Left forelimb (tissue), 1 donor: ENCODE results near the gene TMEM175.

Experiments used
- DNase-seq: peaks from one replicate; pipeline ENCODE4 v3.0.0-alpha.2; 2018; ENCODE audit warnings: low spot score

Gene TMEM175

DNA sequence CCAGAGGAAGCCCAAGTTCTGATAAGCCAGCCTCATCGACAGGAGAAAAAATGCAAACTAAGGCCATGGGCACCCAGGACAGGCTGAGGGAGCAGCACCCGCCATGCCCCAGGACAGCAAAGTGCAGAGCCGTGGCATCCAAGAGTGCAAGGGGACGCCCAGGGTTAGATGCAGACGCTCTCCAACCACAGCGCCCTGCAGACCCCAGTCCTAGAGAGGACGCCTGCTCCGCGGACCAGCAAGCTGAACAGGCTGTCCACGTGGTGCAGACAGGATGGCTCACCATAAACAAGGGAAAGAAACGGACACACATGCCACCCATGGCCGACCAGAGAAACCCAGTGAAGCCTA is 32.7 kb upstream of the TMEM175 start:
- no peak for DNase-seq

DNA sequence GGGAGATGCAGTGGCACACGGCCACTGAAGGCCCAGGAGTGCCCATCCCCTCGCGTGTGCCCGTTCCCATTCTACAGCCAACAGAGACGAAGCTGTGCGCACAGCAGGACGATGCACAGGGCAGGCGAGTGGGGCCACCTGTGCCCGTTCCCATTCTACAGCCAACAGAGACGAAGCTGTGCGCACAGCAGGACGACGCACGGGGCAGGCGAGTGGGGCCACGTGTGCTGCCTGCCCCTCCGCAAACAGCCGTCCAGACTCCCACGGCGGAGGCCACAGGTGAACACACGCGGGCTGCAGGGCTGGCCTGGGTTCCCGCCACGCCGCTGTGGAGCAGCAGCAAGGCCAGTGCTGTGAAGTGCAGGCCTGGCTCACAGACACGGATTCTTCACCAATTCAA is 32.2 kb upstream of the TMEM175 start:
- no peak for DNase-seq

- no peak for DNase-seq
These were observed 31.5 kb upstream of the TMEM175 start for GRCh38 chr4:900721-901120.

DNA sequence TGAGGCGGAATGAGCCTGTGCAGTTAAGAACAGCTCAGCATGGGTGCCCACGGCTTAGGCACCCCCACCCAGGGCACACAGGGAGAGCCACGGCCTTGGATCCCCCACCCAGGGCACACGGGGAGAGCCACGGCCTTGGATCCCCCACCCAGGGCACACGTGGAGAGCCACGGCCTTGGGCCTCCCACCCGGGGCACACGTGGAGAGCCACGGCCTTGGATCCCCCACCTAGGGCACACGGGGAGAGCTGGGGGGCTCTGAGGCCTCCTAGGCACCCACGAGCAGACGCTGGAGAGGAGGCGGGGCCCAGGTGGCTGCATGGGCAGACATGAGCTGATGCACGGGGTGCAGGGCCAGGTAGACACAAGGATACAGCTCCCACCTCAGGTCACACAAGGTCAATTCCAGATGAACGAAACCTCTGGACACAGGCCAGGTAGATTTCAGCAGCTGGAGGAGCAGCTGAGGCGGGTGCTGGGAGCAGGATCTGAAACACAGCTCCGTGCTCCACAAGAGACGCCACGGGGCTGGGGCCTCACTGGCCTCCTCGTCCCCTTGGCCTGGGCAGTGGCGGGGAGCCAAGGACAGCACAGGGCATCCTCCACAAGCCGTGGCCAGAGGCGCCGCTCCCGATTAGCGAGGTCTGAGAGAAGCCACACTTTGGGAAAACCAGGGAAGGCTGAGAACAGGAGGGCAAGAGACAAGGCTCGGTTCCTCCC is 30.9 kb upstream of the TMEM175 start:
- no peak for DNase-seq

GRCh38 chr4:903066-904046 is 28.9 kb upstream of the TMEM175 start:
- no peak for DNase-seq

- no peak for DNase-seq
These were observed 26.5 kb upstream of the TMEM175 start for GRCh38 chr4:905485-906338.

- no peak for DNase-seq
These were observed 25.7 kb upstream of the TMEM175 start for GRCh38 chr4:906339-907102.

DNA sequence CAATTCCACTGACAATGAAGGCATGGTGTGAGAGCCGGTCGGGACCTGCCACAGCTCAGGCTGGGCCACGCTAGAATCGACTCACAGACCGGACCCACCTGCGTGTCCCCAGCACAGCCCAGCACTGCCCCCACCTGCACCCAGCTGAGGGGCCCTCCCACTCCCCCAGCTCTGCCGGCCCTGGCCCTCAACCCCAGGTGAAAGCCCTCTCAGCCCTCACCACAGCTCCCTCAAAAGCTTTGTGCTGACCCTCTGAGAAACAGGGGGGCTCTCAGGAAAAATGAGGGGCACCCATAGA is 25.2 kb upstream of the TMEM175 start:
- no peak for DNase-seq

- DNase-seq: no peak
These were observed 24.4 kb upstream of the TMEM175 start for GRCh38 chr4:907691-908425.

DNA sequence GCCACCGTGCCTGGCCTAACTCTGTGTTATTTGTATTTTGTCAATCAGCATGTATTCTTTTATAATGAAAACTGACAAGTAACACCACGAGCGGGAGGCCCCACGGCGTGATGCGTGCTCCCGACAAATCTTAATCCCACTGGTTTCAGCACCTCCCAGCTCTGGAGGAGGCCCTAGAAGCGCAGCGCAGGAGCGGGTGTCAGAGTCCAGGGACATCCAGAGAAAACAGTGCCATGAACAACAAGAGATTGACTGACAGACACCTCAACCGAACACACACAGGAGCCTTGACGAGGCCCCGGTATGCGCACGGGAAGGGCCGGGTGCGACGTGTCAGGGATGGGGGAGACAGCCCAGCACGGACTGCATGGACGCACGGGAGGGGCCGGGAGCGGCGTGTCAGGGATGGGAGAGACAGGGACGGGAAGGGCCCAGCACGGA is 23.1 kb upstream of the TMEM175 start:
- no peak for DNase-seq

DNA sequence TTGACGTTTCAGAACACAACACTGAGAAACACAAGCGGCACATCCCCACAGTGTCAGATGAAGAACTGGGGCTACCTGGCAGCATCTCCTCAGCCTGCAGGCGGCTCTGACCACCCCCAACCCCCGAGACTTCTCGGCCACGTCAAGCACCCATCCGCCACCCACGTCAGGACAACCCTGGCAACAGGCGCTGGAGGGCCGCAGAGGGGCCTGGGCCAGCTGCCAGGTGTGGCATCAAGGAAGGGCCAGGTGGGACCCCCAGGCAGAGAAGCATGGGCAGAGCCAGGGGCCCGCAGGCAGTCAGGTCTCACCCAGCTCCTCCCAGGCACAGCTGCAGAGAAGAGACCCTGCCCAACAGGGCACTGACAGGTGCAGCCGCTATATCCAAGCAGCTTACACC is 22.4 kb upstream of the TMEM175 start:
- no peak for DNase-seq

GRCh38 chr4:910366-911091 is 21.7 kb upstream of the TMEM175 start:
- DNase-seq: no peak

- no peak for DNase-seq
These were observed 21.0 kb upstream of the TMEM175 start for GRCh38 chr4:911221-911751.

DNA sequence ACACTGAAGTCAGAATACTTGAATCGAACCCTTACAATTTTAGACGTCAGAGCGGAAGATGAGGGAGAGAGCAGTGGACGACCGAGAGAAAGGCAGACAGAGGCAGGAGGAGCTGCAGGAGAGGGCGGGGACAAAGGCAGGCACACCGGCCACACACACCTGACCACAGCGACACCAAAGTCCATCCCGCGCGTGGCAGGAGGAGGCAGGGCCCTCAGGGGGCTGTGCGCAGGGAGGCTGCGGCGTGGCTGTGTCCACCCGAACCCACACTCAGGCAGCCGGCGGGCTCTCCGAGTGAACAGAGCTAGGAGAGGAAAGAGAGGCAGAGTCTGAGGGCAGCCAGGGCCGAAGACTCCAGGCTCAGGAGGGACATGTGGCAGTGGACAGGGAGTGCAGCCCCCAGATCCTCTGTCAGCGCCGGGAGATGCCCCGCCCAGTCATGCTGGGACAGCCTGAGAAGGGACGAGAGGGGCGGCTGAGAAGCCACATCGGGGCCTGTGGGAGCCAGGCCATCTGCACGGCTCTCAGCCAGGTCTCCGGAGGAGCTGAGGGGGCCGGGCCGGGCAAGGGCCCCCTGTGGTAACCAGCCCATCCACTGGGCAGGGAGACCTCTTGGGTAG is 20.3 kb upstream of the TMEM175 start:
- no peak for DNase-seq

DNA sequence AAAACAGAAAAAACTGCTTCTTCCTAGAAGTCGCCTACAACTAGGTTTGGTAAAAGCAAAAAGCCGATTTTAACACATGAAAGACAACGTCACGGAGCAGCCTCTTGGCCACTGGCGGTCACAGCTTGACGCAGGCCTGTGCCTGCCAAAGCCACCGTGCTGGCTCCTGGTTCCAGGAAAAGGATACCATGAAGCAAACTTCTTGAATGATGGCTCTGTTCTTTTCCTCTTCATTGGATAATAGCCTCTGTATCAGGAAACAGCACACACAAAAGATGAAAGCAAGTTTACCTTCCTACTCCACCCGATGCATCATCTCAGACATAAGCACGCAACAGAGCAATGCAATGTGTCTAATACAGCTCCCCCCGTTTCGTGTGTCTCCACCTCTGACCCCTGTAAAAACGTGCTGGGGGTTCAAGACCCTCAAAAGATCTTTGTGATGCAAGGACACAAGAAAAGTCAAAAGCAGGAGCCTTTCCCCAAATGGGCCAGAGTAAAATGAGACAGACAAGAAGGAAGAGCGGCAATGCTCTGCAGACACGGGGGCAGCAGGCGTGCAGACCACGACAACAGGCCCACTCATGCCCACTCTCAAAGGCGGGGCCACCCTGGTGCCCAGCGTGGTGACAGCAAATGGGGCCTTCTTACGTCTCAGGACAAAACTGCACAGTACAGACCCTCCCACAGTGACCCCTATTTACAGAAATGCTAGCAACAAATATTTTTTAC is 19.5 kb upstream of the TMEM175 start:
- DNase-seq: no peak

GRCh38 chr4:913280-913618 is 19.0 kb upstream of the TMEM175 start:
- DNase-seq: no peak

- DNase-seq: peak; percentile 46
These were observed 17.7 kb upstream of the TMEM175 start for GRCh38 chr4:914531-914930.

DNA sequence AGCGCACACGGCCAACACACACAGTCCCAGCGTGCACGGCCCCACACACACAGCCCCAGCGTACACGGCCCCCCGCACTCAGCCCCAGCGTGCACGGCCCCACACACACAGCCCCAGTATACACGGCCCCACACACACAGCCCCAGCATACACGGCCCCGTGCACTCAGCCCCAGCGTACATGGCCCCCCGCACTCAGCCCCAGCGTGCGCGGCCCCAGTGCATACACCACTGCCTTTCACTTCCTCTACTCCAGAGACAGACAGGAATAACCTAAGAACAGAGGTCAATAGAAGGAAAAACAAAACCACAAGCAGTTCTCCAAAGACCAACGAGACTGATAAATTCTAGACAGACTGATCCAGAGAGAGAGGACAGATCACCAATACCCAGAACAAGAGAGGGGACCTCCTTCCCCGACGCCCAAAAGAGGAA is 17.2 kb upstream of the TMEM175 start:
- DNase-seq: peak; percentile 48

DNA sequence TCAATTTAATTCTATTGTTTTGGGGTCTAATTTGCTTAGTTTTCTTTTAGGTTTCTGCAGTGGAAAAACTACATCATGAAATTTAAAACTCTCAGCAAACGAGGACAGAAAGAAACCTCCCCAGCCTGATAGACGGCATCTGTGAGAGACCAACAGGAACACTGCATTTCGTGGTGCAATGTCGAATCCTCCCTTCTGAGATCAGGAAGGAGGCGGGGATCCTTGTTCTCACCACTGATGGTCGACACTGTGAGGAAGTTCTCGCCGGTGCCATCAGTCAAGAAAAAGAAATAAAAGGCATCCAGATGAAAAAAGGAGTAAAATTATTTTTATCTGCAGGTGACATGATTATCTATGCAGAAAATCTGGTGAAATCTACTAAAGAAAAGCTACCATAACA is 16.7 kb upstream of the TMEM175 start:
- no peak for DNase-seq
